HG03159 (cell line): ENCODE measurements around the gene NEURL1.
A peak's percentile ranks its signal among the peaks of the same experiment; 100 is the strongest.

Source experiments
- ATAC-seq: cut with Tn5 transposase; IDR thresholded peaks from one replicate; pipeline ENCODE4 v1.9.1; 2021; ENCODE audit warnings: mild to moderate bottlenecking, moderate library complexity; ENCODE audit not compliant: unreplicated experiment

The NEURL1 gene

GRCh38 chr10:103493362-103493915 is at the start of gene NEURL1:
Gene NEURL1, plus strand, starts transcription at chr10:103493705. Its CDS starts 683 bp downstream, at chr10:103494388.
- no peak for ATAC-seq

- ATAC-seq = no peak
These were observed 49.0 kb upstream of the NEURL1 start for GRCh38 chr10:103444478-103444877.

- ATAC-seq = no peak
These were observed 48.1 kb upstream of the NEURL1 start for GRCh38 chr10:103445366-103445765.

GRCh38 chr10:103445767-103446567 is 47.5 kb upstream of the NEURL1 start:
- ATAC-seq = no peak

GRCh38 chr10:103447187-103447586 is 46.3 kb upstream of the NEURL1 start:
- no peak for ATAC-seq

GRCh38 chr10:103448746-103449145 is 44.8 kb upstream of the NEURL1 start:
- no peak for ATAC-seq

GRCh38 chr10:103449208-103450144 is 44.0 kb upstream of the NEURL1 start:
- ATAC-seq = no peak

- ATAC-seq = no peak
These were observed 43.3 kb upstream of the NEURL1 start for GRCh38 chr10:103450201-103450695.

- no peak for ATAC-seq
These were observed 42.3 kb upstream of the NEURL1 start for GRCh38 chr10:103451091-103451813.

- peak; percentile 70 for ATAC-seq
These were observed 41.5 kb upstream of the NEURL1 start, which contains the start of gene CALHM2 for GRCh38 chr10:103451831-103452505. Gene CALHM2, minus strand, starts transcription at chr10:103452370. Its CDS starts 2,429 bp downstream, at chr10:103449941.

- no peak for ATAC-seq
These were observed 40.8 kb upstream of the NEURL1 start for GRCh38 chr10:103452506-103453230.

- ATAC-seq = no peak
These were observed 39.5 kb upstream of the NEURL1 start for GRCh38 chr10:103454026-103454425.

GRCh38 chr10:103455235-103455634 is 38.3 kb upstream of the NEURL1 start:
- no peak for ATAC-seq

- no peak for ATAC-seq
These were observed 37.3 kb upstream of the NEURL1 start for GRCh38 chr10:103456074-103456660.

GRCh38 chr10:103457176-103457712 is 36.3 kb upstream of the NEURL1 start:
- no peak for ATAC-seq

- ATAC-seq = no peak
These were observed 35.5 kb upstream of the NEURL1 start for GRCh38 chr10:103457896-103458583.

GRCh38 chr10:103458720-103459119 is 34.8 kb upstream of the NEURL1 start, which contains the start of gene CALHM1:
Gene CALHM1, minus strand, starts transcription at chr10:103458900. Its CDS starts 149 bp downstream, at chr10:103458751.
- peak; percentile 49 for ATAC-seq

GRCh38 chr10:103459615-103460014 is 33.9 kb upstream of the NEURL1 start:
- ATAC-seq = no peak
